MM.1S (cell line): ENCODE data around the gene PROM2.

Source experiments
- CTCF ChIP-seq: fragments of 300-600 bp; sonication (generic); IDR thresholded peaks from 2 replicates; pipeline ENCODE4 v1.5.1; 2016; ENCODE audit warnings: antibody characterized with exemption, low read length, mixed read lengths
- EZH2 ChIP-seq: fragments of 300-600 bp; sonication (generic); optimal IDR thresholded peaks from 2 replicates; pipeline ENCODE3; 2017; ENCODE audit warnings: low read depth, mild to moderate bottlenecking, antibody characterized with exemption, low read length, mixed read lengths

- TF ChIP-seq CTCF = no peak
- TF ChIP-seq EZH2 = no peak
Observed at GRCh38 chr2:95258271-95258670, 16.0 kb upstream of the PROM2 start.
